Hepatocyte (in vitro differentiated cells): ENCODE results near the gene SCYL3.

Source experiments
- CTCF ChIP-seq: fragments of 200-600 bp; sonication (generic); IDR thresholded peaks from 2 replicates; pipeline ENCODE4 v1.5.1; 2016; ENCODE audit warnings: antibody characterized with exemption, mild to moderate bottlenecking; ENCODE audit not compliant: poor library complexity
- EZH2 ChIP-seq: fragments of 200-600 bp; sonication (generic); IDR thresholded peaks from 2 replicates; pipeline ENCODE4 v1.6.1; 2016; ENCODE audit warnings: antibody characterized with exemption, mild to moderate bottlenecking, borderline replicate concordance
- EZH2phosphoT487 ChIP-seq: fragments of 200-600 bp; sonication (generic); IDR thresholded peaks from one replicate; pipeline ENCODE4 v1.6.1; 2018; ENCODE audit warnings: antibody characterized with exemption, mild to moderate bottlenecking, low read depth, moderate library complexity; ENCODE audit not compliant: unreplicated experiment, severe bottlenecking

GRCh38 chr1:169814265-169814664 lies 79.4 kb downstream of the SCYL3 start:
- no peak for TF ChIP-seq EZH2
- TF ChIP-seq CTCF = no peak
- no peak for TF ChIP-seq EZH2phosphoT487
